ENCODE measurements around the gene BICD2.
A peak's percentile ranks its signal among the peaks of the same experiment; 100 is the strongest.

BICD2 gene

GRCh38 chr9:92727716-92728700 lies 36.6 kb downstream of the BICD2 start:
- DNase-seq (ENCODE audit: low read depth in 2 of 2) = no peak

GRCh38 chr9:92726971-92727715 lies 37.5 kb downstream of the BICD2 start:
- no peak for DNase-seq (ENCODE audit: low read depth in 2 of 2)

DNA sequence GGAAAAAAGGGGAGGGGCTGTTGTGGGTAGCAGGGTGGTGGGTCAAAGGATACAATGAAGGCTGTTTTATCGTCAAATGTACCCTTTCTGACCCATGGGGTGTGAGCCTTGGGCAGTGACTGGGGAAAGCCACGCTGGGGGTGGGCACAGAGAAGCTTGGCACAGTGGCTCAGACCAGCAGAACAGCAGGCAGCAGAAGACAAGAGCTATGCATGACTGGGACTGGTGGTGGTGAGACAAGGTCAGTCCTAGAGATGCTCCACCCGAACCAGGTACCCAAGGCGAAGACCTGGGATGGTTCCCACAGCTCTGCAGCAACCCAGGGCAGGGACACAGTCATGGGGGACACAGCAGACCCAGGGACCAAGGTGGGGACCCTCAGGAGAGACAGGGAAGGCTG lies 38.3 kb downstream of the BICD2 start:
- DNase-seq (ENCODE audit: low read depth in 2 of 2) = no peak

GRCh38 chr9:92725766-92726165 lies 38.9 kb downstream of the BICD2 start:
- no peak for DNase-seq (ENCODE audit: low read depth in 2 of 2)

DNA sequence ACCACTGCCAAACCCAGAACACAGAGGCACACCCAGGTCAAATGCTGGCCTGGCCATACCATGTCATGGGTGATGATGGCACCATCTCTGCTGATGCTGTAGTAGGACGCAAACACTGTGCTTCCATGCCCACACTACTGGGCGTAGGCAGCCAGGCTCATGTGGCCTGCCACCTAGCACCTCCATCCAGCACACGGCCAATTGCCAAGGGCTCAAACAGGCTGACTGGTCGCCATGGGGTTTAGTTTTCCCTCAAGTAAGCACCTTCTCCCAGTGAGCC lies 39.4 kb downstream of the BICD2 start:
- DNase-seq (ENCODE audit: low read depth in 2 of 2) = no peak

DNA sequence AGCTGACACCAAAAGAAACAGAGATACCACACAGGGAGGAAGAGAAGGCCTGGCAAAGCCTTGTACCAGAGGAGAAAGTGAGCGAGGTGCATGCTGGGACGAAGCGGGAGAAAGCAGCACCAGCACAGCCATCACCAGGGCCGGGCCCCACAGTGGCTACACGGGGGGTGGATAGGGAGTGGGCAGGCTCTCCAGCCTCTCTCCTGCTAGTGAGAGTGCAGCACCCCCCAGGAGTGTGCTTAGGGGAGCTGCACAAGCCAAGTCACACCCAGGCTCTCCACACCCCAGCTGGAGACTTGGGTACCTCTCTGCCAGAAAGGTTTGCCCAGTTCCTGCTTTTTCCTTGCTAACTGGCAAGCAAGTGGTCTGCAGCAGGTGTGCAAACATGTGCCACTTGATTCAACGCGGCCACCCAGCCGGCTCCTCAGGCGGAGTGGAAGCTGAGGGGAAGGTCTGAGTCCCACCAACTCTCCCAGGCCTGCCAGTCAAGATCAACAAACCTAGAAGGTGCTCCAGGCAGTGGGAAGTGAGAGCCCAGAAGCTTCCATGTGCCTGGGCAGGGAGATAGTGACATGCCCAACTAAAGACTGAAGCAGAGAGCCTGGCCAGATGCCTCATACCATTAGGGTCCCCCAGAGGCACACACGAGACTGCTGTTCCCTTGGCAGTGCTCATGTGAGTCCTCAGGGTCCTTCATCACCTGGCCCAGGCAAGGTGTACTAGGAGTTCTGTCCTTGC lies 39.9 kb downstream of the BICD2 start:
- no peak for DNase-seq (ENCODE audit: low read depth in 2 of 2)

DNA sequence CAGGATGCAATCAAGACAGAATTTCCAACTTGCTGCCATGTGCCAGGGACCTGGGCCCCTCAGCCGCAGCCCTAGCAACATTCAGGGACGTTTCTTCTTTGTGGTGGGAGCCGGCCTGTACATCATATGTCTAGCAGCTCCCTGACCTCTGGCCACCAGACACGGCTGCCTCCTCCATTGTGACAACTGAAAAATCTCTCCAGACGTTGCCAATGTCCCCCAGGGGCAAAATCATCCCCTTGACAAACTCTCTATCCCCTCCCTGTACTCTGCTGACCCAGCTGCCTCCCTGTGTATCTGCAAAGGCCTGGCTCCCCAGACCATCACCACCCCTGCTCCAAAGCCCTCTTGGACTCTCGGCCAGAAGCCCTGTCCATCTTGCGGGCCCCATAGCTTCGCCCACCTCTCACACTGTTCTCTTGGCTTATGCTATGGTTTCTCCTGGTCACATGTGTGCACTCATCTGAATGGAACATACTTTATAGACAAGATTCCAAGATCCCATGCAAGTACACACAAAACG lies 40.8 kb downstream of the BICD2 start:
- DNase-seq (ENCODE audit: low read depth in 2 of 2) = no peak

- DNase-seq (ENCODE audit: low read depth in 2 of 2) = no peak
Measured at GRCh38 chr9:92723299-92723625, 41.4 kb downstream of the BICD2 start.

DNA sequence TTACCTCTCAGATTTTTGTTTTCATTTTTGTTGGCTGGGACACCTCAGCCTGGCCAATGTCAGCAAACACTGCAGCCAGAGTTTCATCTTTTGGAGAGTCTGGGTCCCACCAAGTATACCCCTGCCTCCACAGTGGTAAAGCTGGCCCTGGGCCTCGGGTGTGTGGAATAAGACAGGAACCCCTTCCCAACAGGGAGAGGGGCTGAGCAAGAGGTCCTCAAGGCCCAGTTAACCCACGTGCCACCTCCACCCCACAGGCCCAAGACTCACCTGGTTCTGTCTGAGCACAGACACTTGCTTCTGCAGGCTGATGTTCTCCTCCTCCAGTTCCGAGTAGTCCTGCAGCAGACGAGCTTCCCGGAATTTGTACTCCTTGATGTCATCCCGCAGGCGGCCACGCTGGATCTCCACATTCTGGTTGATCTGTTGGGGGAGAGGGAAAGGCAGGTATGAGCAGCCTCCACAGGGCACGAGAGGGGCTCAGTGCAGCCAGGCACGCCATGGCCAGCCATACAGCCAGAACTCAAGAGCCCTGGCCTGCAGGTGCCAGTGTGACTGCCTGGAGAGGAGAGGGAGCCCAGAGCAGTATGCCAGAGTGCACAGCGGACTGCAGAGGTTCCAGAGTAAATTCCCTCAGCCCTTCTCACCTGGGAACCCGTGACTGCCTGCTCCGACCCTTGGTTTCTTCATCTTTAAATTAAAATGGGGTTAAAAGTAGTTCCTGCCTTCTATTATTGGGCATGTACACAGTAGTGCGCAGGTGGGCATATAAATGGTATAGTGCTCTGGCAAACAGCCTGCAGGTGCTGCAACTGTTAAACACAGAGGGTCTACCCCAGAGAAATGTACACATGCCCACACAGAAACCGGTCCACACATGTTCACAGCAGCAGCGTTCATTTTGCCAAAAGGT lies 42.0 kb downstream of the BICD2 start:
- DNase-seq (ENCODE audit: low read depth in 2 of 2) = no peak

DNA sequence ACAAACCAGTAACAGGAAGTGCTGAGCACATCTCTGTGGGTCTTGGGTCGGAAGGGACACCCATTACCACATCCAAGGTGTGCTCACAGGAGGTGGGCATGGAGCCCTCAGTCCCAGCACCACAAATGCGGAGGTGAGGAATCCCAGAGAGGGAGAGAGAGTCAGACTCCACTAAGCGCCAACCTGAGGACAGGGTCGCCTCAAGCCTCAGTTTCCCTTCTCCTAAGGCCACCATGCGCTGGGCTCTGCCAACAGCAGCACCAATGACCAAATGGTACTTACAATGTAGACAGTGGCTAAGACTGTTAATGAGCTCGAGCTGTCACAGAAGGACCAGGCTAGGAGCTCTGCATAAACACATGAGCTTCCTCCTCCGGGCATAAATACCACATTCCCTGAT lies 43.1 kb downstream of the BICD2 start:
- DNase-seq (ENCODE audit: low read depth in 2 of 2) = no peak

DNA sequence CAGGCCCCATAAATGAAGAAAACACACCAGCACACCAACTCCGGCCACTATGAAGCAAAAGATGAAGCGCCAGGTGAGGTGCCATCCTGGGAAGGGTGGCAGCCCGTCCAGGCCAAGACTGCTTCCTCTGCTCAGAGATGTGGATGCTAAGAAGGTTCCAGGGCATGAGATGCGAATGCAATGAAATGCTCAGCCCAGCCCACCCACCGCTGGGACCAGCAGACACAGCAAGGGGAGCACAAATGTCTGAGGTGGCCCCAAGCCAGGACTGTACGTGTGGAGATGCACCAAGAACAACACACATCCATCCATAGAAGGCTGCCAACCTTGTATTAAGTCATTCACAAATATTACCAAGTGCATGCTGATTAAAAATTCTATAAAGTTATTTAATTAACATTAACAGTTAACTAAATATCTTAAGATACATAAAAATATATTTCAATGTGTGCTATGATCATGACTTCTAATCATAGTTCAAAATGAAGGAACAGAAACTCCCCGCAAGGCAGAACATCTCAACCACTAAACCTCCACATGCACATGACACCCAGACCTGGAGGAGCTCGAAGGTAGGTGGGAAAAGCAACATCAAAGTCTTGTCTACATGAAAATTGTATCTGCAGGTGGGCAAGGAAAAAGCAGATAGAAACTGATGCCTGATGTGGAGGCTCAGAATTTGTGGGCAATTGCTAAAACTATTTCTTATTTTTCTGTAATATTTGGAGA lies 43.7 kb downstream of the BICD2 start:
- DNase-seq (ENCODE audit: low read depth in 2 of 2) = no peak

- DNase-seq (ENCODE audit: low read depth in 2 of 2) = no peak
Measured at GRCh38 chr9:92720209-92720765, 44.3 kb downstream of the BICD2 start.

DNA sequence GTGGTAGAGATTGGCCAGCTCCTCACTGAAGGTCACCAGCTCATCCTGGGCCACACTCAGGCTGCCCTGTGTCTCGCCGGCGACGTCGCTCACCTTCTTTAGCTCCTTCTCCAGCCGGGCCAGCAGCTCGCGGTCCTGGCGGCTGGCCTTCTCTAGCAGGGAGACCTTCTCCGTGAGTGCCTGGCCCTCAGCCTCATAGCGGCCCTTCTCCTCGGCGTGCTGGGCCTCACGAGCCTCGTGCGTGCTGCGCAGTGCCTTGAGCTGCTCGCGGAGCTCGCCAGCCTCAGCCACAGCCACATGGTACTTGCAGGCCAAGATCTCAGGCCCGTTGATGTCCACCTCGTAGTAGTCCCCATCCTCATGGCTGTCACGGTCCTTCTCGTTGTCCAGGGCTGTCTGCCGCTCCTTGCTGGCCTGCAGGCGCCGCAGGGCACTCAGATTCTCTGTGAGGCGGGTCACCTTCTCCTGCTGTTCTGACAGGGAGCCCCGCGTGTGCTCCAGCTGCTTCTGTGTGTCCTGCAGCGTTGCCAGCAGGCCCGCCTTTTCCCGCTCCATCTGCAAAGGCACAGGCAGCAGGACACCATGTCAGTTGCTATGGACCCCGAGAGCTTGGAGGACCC lies 45.5 kb downstream of the BICD2 start:
- DNase-seq (ENCODE audit: low read depth in 2 of 2) = no peak

- DNase-seq (ENCODE audit: low read depth in 2 of 2) = no peak
Measured at GRCh38 chr9:92718086-92719001, 46.3 kb downstream of the BICD2 start.

DNA sequence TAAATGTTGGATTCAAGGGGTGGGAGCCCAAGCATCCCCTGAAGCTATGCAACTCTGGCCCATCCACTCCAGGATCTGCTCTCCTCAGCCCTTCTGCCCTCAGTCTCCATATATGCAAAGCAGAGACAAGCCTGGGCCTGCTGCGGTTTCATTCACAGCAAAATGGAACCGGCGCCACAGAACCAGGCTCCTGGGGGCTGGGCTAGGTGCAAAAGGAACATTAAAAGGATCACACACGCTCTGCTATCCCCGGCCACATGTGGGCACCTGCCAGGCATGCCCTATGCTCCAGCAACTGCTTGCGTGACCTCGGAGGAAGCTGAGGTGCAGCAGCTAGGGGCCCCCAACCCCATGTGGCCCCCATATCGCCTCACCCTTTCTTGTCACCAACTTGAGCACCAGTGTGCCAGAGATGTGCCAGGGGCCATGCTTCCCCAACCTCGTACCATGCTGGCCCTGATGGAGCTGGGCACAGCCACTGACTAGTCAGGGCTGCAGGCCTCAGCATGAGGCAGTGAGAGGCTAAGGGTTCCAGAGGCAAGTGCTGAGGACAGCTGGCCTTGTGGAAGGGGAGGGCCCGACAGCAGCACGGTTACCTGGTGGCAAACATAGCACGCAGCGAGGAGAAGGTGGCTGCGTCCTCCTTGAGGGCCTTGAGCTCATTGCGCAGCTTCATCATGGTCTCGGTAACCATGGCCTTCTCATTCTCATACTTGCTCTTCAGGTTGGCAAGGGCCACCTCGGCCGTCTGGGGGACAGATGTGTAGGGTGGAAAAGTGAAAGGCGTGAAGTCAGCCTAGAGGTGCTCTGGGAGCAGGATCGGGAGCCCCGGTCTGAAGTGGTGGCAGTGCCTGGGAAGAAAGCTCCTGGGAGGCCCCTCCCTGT lies 47.2 kb downstream of the BICD2 start:
- DNase-seq (ENCODE audit: low read depth in 2 of 2) = no peak

- DNase-seq (ENCODE audit: low read depth in 2 of 2) = peak; percentile 71 to 87
Measured at GRCh38 chr9:92716557-92716956, 48.1 kb downstream of the BICD2 start.

- no peak for DNase-seq (ENCODE audit: low read depth in 2 of 2)
Measured at GRCh38 chr9:92715488-92716231, 49.0 kb downstream of the BICD2 start.
